RPMI8226 (cell line): ENCODE results near the gene PRR13.
A peak's percentile ranks its signal among the peaks of the same experiment; 100 is the strongest.
"Not testable (repeated sequence)": the region's sequence is repeated elsewhere in the genome, so short reads cannot be mapped to it uniquely, and the experiment has no call there.

Experiments used
- DNase-seq: peaks from one replicate; pipeline ENCODE4 v3.0.0-alpha.2; 2015

The PRR13 gene

DNA sequence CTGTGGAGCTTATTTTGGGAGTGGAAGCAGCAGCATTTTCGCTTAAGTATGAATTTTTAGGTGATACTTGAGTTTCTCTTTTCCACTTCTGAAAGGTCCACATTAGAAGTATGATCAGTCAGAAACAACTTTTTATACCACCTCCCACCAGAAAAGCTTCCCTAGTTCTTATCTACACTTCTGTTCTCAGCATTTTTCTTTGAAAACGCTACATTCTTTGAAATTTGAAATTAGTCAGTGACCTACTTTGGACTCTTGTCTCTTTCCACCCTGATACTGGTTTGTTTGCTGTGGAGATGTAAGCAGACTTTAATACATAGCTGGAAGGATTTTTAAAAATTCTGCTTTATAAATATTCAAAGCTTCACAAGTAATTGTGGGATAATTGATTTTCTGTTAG, 32.5 kb downstream of the PRR13 start:
- DNase-seq, result no peak

DNA sequence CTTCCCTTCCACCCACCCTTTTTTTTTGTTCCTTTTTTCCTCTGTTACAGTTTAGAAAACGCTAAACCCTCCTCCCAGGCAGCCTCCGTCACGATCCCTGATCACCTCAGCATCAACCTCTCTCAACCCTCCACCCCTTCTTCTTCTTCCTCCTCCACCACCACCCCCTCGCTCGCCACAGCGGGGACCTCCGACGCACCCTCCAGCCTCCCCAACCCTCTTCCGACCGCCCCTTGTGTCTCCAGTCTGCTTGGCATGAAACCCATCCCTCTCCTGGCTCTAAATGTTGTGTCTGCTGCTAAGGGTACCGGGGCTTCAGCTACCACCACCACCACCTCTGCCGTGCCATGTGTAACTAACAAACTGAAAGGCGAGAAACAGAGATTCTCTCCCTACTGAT, 33.3 kb downstream of the PRR13 start:
- DNase-seq, result no peak

DNA sequence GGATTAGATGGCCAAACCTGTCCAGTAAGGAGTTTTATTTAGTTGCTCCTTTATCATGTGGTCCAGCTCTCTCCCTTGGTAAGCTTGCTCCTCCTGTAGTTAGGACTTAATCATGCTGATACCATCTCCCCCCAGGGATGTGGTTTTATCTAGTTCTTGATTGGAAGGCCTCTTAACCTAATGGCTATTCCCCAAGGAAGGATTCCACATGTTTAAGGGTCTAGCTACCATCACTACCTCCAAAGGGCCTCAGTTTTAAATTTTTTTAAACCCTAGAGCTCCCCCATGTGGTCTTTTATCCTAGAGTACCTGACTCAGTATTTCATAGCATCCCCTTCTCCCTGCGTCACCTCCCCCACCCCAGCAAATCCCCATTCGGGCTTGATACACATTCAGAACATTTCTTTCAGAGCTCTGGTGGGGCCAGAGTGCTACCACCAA, 35.3 kb downstream of the PRR13 start:
- no peak for DNase-seq

DNA sequence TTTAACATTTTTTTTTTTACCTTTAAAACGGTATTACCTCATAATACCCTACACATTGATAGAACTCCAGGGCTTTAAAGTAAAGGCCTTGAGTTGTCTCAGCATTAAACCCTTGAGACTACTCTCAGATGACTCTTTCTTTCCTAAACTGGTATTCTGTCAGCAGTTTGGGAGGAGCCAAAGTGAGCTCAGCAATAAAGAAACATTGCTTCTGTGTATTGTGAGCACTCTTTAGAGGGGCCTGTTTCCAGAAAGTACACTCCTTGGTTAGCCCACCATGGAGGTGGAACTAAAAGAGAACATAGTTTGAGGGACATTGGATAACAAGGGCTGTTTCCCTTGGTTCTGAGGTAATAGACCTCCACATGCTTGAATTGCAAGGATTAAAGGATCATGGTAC, 37.3 kb downstream of the PRR13 start:
- no peak for DNase-seq

DNA sequence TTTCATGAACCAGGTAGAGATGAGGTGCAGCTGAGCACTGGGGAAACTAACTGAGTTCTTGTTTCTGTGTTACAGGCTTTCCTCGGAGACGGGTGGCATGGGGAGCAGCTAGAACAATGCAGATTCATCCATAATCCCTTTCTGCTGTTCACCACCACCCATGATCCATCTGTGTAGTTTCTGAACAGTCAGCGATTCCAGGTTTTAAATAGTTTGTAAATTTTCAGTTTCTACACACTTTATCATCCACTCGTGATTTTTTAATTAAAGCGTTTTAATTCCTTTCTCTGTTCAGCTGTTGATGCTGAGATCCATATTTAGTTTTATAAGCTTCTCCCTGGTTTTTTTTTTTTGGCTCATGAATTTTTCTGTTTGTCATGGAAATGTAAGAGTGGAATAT, 37.8 kb downstream of the PRR13 start:
- DNase-seq, result no peak

DNA sequence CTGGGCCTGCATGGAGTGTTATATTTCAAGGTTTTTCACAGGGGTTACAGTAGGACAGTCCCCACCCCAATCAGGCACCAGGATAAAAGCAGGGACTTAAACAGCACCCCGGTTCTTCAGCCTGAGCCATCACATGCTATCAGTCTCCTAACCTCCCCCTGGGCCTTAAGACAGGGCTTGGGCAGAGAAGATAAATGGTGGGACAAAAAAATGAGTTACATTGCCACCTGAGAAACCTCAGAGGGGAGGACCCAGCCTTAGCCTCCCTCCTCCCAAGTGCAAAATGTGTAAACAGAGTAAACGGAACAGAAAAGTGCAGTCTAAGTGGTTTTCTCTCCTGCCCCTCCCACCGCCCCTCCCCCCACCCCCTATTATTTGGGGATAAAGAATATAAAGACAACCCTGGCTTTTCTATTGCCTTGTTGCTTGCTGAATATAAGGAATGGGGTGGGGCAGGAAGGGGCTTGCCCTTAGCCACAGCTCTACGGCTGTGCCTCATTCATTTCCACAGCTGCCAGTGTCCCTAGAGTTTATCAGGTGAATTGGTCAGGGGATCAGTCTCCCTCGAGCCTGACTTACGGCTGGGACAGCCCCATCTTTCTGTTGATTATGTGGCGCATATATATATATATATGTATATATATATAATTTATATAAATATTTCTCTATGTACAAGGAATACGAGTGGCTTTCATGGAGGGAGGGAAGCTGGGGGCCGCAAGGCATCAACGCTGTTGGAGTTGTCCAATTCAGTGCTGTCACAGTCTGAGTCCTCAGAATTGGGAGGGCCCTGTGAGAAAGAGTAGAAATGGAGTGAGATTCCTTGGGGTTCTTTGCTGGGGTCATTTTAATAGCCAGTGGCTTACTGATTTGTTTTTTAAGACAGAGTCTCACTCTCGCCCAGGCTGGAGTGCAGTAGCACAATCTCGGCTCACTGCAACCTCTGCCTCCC, 39.2 kb downstream of the PRR13 start:
- DNase-seq, result peak; percentile 42

DNA sequence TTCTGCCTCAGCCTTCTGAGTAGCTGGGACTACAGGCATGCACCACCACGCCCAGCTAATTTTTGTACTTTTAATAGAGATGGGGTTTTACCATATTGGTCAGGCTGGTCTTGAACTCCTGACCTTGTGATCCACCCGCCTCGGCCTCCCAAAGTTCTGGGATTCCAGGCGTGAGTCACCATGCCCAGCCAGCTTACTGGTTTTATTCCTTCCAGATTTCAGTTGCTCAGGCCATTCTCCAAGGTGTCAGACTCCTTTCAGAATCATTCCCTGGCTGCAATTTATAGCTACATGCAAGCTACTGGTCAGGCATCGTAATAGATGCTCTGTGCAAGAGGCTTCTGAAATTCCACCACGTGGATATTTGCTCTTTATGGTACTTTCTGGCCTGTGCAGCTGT, 39.9 kb downstream of the PRR13 start:
- DNase-seq, result not testable (repeated sequence)

DNA sequence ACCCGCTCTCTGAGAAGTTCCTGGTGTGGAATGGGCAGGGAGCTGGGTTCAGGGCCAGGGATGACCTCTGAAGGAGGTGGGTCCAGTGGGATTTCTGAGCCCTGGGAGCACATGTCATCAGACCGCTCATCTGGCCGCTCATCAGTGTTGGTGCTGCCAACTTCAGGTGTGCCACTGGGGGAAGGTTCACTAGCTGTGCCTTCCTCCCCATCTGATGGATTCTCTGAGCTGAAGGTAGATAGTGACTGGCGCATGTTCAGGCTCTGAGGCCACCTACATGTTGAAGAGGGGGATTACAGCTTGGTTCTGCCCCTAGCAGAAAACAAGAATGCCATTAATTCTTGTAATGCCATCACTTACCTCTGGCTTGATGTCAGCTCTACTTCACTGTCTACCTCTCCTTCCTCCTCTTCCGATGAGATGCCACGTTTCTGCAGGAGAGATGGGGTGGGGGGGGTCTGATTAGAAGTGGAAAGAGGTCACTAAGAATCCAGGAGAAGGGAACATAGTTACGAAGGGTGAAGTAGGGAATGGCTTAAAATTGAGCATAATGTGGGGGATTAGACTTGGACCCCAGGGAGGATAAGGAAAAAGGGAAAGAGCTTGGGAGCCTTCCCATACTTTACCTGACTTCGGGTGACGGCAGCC, 40.5 kb downstream of the PRR13 start:
- DNase-seq, result peak; percentile 64

DNA sequence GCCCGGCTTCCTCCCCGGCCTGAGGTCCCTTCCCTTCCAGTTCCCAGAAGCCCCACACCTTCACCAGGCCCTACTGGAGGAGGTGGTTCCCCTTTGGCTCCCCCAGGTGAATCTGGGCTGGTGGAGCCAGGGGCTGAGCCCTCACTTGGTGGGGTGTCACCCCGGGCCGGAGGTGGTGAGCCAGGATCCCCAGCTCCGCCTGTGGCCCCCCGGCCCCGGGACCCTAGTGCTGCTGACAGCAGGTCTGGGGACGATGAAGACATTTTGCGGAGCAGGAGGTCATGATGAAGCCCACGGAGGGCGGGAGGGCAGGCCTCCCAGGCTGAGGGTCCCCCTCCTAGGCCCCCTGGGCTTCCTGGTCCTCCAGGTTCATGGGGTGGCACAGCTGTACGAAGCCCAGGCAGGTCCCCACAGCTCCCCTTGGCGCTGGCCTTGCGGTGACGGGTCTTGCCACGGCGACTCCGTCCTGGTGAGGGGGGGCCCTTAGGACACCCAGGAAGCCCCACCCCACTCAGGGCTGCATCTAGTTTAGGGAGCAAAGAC, 41.2 kb downstream of the PRR13 start:
- no peak for DNase-seq

DNA sequence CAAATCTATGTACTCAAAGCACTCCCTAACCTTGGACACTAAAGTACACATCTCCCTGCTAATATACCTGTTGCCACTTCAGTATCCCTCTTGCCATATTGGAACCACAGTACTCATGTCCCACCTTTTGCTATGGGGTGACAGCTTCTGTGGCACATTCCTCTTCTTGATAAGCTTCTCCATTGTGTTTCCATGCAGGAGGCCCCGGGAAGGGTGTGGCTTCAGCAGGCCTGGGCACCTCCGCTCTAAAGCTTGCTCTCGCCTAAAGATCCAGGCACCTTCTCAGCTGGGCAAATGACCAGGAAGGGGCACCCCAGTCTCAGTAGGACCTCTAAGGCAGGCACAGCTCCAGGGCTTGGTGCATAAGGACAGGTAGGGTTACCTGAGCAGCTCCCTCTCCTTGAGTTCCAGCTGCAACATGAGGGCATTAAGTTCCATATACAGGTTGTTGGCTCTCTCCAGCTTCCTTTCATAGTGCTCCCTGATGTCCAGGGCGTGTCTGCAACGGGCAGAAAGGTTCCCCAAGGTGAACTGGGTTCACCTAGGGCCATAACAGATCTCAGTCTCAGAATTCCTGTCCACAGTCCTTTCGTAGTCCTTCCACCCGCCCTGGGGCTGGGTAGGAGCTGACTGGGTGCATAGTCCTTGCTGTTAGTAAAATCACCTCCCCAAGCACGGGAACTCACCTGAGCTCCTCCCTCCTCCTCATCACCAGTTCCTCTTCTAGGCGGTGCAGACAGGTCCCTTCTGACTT, 41.9 kb downstream of the PRR13 start:
- peak; percentile 41 for DNase-seq

DNA sequence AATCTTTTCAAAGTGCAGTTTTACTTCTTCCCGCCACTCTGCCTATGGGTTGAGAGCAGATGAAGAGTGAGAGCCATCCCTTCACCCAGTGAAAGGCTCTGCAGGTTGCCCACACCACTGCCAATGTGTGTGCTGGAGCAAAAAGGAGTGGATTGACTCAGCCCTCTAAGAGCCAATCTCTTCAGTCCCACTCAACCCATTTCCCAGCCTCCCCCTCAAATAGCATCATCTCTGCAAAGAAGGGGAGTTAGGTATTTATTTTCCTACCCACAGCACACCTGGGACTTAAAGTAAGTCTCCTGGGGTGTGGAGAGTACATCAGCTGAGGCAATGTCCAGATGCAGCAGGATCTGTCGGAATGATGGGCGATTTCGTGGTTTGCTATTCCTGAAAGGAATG, 42.4 kb downstream of the PRR13 start:
- DNase-seq, result no peak

DNA sequence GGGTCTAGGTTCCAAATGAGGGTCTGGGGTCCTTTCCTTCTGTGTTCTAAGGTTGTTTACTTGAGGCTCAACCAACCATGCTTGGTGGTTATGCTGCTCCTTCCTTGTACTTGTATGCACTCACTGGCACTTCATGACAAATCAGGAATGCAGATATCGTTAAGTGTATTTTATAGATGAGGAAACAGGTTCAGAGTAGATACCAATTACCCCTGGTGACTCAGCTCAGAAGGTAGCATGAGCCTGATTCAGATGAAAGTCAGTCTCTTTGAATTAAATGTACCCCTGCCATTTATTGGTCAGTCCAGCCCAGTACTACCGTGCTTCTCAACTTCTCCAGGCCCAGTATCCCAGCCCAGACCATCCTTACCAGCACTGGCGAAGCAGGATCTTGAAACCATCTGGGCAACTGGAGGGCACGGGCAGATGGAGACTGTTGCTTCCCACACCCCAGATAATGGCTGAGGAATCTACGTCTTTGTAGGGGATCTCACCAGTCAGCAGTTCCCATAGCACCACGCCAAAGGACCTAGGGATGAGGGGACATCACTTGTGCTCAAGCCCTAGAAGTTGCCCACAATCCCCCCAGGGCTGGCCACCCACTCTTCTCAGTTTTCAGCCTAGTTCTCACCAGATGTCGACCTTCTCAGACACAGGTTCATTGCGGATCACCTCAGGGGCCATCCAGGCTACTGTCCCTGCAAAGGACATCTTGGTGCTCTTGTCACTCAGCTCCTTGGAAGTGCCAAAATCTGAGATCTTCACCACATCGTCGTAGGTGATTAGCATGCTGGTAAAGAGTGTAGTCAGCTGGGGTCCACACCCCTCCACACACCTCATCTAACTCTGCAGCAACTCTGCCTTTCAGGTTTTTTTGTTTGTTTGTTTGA, 43.4 kb downstream of the PRR13 start:
- no peak for DNase-seq

DNA sequence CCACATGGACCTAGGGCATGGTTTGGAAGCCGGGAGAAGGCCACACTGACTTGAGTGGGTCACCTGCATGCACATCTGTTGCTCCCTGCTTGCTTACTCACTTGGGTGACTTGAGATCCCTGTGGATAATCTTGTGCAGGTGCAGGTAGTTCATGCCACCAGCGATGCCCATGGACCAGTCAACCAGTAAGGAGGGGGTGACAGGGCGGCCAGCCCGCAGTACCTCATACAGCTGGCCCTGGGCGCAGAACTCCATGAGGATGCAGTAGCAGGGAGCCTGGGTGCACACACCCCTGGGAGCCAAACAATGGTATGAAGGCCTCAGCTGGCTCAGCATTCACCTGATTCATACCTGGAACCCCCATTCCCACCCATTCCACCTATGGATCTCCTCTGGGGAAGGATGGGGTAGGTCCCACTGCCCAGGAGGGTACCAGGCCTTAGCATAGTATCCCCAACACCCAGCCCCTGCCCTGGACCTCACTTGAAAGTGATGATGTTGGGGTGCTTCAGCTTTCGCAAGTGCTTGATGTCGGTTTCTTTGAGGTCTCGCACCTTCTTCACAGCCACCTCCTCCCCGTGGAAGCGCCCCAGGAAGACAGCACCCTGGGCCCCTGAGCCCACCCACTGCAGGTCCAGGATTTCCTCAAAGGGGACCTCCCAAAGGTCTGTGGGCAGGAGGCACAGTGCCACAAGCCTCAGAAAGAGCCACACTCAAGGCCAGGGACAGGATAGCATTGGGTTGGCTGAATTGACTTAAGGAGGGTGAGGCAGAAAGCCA, 44.6 kb downstream of the PRR13 start:
- no peak for DNase-seq

DNA sequence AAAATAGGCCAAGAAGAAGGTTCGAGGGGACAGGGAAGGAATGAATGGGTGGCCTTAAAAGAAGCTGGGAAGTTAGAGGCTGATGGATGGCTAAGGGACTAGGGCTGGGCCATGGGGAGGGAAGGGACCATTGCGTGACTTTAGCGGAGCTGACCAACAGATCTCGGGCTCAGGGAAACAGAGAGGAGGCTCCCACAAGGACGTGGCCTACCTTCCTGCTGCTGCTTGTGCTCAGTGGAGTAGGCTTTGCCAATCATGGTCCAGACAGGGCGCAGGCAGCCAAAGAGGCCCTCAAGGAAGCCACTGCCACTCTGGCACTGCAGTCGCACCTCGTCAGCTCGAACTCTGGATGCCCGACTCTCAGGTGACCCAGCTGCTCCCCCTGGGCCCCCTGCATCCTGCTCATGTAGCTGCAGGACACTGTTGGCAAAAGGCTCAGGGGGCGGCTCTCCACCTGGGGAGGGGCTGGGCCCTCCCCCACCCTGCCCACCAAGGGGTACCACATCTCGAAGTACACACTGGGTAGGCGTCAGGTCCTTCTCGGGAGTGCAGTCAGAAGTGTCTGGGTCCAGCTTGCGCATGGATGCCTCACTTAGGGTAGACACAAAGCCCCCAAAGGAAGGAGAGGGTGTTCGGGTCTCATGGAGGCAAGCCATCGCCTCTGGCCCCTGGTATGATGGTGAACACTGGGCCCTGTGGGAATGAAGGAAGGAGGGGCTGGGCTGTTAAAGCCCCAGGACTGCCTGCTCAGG, 45.4 kb downstream of the PRR13 start:
- no peak for DNase-seq

DNA sequence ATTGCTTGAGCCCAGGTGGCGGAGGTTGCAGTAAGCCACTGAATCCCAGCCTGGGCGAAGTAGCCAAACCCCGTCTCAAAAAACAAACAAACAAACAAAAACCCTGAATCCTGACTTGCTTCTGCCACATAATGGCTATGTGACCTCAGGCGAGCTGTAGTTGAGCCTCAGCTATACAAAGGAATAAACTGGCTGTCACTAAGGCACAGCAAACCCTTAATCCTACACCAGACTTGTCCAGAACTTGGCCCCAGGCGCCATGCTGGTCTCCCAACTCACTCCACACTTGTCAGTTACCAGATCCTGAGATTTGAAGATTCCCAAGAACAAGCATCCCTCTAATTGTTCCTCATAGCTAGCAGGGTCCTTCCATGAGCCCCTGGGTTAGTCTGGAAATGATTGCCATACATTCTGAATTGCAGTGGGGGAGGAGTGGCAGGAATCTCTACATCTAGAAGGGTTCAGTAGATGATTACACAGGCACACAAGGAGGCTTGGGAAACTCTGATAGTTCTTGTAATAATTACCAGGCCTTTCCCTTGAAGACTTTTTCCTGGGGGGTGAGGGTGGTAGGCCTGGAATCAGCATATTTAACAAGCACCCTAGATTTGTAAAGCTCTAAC, 47.8 kb downstream of the PRR13 start:
- no peak for DNase-seq

DNA sequence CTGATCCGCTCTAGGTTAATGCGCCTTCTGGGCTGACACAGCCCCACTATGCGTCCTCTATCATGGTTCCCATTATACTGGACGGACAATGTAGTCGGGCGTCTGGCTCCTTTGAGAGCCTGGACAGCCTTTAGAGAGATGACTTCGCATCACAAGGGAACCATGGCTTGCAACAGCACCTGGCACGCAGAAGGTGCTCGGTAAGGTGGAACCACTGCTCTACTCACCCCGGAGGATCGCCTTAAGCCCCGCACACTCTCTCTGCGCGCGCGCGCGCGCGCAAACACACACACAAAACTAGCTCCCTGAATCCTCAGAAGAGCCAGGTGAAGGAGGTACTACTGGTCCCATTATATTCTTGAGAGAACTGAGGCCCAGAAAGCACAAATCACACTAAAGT, 50.7 kb downstream of the PRR13 start:
- no peak for DNase-seq

DNA sequence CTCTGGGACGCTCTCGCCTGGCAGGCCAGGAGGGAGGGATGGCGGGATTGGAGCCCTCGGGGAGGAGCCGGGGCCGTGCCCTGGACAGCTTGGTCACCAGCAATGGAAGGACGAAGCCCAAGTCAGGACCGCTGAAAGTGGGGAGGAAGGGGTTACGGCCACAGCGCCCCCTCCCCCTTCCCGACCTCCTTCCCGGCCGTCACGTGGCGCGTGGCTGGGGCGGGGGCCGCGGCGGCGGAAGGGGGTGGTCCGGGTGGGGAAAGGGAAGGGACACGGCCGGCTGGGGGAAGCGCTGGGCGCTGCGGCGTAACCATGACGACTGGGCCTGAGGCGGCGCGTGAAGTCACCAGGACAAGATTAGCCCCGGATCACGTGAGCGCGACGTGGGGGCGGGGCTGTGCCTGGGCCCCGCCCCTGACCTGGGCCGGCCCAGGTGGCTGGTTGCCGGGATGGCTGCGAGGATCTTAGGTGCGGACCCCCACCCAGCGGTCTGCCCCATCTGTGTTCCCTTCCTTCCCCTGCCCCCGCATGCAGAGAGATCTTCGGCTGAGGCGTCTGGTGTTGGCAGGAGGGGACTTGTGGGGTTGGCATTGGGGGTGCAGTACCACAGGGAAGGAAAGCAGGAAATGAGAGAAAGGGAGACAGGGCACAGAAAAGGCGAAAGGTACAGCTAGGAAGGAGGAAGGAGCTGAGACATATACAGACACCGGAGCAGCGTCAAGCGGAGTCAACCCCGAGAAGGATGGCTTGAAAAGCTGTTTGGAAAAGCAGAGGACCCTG, 51.5 kb downstream of the PRR13 start:
- peak; percentile 94 for DNase-seq

DNA sequence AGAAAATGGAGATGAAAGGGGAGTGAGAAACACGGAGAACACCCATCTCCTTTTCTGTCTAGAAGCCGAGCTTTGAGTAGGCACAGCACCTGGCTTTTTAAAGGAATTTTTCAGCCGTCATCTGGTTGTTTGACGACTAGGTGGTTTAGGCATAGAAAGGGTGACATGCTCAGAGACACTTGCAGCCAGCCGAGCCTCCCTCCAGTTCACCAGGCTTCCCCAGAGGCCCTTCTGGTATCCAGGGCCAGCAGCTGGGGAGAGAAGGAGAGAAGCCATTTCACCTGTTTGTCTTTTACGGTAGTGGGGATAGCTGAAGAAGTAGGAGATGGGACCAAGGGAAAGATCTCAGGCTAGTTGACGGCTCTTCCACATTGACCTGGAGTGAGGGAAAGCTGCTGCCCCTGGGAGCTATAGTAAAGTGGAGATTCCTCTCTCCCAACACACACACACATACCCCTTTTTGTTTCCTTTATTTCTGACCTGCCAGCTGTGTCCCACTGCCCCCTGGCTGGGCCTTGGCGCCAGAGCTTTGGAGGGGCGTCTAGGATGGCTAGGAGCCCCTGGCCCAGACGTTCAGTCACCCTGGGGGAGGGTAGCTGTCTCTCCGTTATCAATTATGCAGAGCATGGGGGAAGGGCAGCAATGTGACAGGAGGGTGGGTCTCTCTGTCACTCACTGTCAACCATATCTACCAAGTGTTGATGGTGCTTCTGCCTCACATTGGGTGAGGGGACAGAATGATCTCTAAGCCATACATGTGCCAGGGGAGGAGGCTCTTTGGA, 52.3 kb downstream of the PRR13 start:
- peak; percentile 14 for DNase-seq
